Hepatocyte (in vitro differentiated cells): Measurements from ENCODE around the gene PRSS21.

Source experiments
- EZH2 ChIP-seq: fragments of 200-600 bp; sonication (generic); IDR thresholded peaks from 2 replicates; pipeline ENCODE4 v1.6.1; 2016; ENCODE audit warnings: antibody characterized with exemption, mild to moderate bottlenecking, borderline replicate concordance
- TF ChIP-seq, protein P1 (sequence below): fragments of 200-600 bp; sonication (generic); IDR thresholded peaks from 2 replicates; pipeline ENCODE4 v1.5.1; 2016; ENCODE audit warnings: antibody characterized with exemption, mild to moderate bottlenecking; ENCODE audit not compliant: poor library complexity

- TF ChIP-seq, protein P1, sequence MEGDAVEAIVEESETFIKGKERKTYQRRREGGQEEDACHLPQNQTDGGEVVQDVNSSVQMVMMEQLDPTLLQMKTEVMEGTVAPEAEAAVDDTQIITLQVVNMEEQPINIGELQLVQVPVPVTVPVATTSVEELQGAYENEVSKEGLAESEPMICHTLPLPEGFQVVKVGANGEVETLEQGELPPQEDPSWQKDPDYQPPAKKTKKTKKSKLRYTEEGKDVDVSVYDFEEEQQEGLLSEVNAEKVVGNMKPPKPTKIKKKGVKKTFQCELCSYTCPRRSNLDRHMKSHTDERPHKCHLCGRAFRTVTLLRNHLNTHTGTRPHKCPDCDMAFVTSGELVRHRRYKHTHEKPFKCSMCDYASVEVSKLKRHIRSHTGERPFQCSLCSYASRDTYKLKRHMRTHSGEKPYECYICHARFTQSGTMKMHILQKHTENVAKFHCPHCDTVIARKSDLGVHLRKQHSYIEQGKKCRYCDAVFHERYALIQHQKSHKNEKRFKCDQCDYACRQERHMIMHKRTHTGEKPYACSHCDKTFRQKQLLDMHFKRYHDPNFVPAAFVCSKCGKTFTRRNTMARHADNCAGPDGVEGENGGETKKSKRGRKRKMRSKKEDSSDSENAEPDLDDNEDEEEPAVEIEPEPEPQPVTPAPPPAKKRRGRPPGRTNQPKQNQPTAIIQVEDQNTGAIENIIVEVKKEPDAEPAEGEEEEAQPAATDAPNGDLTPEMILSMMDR: no peak
- TF ChIP-seq EZH2: no peak
Measured at GRCh38 chr16:2856061-2856670, 39.1 kb downstream of the PRSS21 start.
